SK-N-MC (cell line): ENCODE results near the gene MLYCD.
A peak's percentile ranks its signal among the peaks of the same experiment; 100 is the strongest.
"Not testable (repeated sequence)": the region's sequence is repeated elsewhere in the genome, so short reads cannot be mapped to it uniquely, and the experiment has no call there.

ENCODE experiments used
- DNase-seq: peaks from one replicate; pipeline ENCODE4 v3.0.0-alpha.2; 2011; ENCODE audit warnings: low read depth, low spot score
- H3K27ac ChIP-seq: fragments of 200-600 bp; sonication (generic); 2 replicates; pipeline ENCODE4 v1.5.1; 2016; ENCODE audit warnings: mixed run types
- H3K36me3 ChIP-seq: fragments of 200-600 bp; sonication (generic); 2 replicates; pipeline ENCODE4 v1.6.1; 2017; ENCODE audit warnings: antibody characterized with exemption, low read length, mixed read lengths; ENCODE audit not compliant: insufficient read depth
- H3K4me3 ChIP-seq: fragments of 200-600 bp; sonication (generic); 2 replicates; pipeline ENCODE4 v1.5.1; 2016
- H3K9ac ChIP-seq: fragments of 200-600 bp; sonication (generic); 2 replicates; pipeline ENCODE4 v1.8.0; 2017; ENCODE audit warnings: mixed run types, mixed read lengths; ENCODE audit not compliant: insufficient read length
- H3K9me3 ChIP-seq: fragments of 200-600 bp; sonication (generic); 2 replicates; pipeline ENCODE4 v1.6.1; 2017; ENCODE audit warnings: low read depth, mild to moderate bottlenecking, antibody characterized with exemption, low read length, moderate library complexity, mixed read lengths
- EZH2 ChIP-seq: fragments of 200-600 bp; sonication (generic); IDR thresholded peaks from one replicate; pipeline ENCODE4 v1.6.1; 2017; ENCODE audit warnings: antibody characterized with exemption
- FOXP2 ChIP-seq: optimal IDR thresholded peaks from 2 replicates; pipeline ENCODE3; 2011; ENCODE audit warnings: mild to moderate bottlenecking, moderate library complexity; ENCODE audit not compliant: insufficient read depth; ENCODE audit errors: extremely low read length, control extremely low read depth
- POLR2AphosphoS5 ChIP-seq: IDR thresholded peaks from 2 replicates; pipeline ENCODE4 v1.6.1; 2012; ENCODE audit warnings: mild to moderate bottlenecking, low read depth, low read length, borderline replicate concordance

Gene MLYCD

GRCh38 chr16:83946781-83947566, 48.1 kb downstream of the MLYCD start:
- no peak for DNase-seq
- Histone ChIP-seq H3K27ac (no peak overlapping the region), H3K9ac (no peak overlapping the region), H3K9me3 (no peaks in the 10 kb centered on the region), H3K4me3 (no peak overlapping the region), H3K36me3 (no peaks in the 10 kb centered on the region)
- TF ChIP-seq FOXP2 (no peak), EZH2 (no peak), POLR2AphosphoS5 (no peak)

DNA sequence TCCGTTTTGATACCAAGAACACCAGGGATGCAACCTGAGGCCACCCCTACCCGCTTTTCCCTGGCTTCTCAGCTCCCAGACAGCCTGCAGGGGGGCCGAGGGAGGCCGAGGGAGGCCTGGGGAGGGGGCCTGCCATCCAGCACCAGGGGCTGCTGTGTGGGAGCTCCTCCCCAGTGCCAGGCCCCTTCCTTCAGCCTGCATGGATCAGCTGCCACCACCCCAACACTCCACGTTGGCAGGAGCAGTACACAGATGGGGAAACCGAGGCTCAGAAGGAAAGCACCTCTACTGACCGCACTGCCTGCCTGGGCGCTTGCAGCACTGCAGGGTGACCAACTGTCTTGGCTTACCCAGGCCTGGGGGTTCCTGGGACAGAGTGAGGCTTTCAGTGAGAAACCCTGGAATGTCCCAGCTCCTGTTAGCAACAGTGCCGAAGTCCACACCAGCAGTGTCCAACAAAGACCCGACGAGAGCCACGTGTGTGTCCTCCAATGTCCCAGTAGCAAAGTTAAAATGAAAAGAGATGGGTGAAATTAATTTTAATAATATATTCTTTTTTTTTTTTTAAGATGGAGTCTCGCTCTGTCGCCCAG, 48.8 kb downstream of the MLYCD start:
- TF ChIP-seq EZH2, result no peak
- no peak for TF ChIP-seq POLR2AphosphoS5
- no peak overlapping the region for H3K4me3 ChIP-seq
- DNase-seq, result no peak
- no peak overlapping the region for H3K9ac ChIP-seq
- H3K36me3 ChIP-seq, result no peaks in the 10 kb centered on the region
- no peak overlapping the region for H3K27ac ChIP-seq
- H3K9me3 ChIP-seq, result no peaks in the 10 kb centered on the region

GRCh38 chr16:83948914-83949723, 50.2 kb downstream of the MLYCD start:
- no peaks in the 10 kb centered on the region for H3K36me3 ChIP-seq
- H3K4me3 ChIP-seq, result no peak overlapping the region
- TF ChIP-seq POLR2AphosphoS5, result no peak
- no peak for TF ChIP-seq EZH2
- no peak for TF ChIP-seq FOXP2
- H3K9ac ChIP-seq, result no peak overlapping the region
- no peaks in the 10 kb centered on the region for H3K9me3 ChIP-seq
- no peak overlapping the region for H3K27ac ChIP-seq
- DNase-seq, result no peak

GRCh38 chr16:83949724-83950001, 50.7 kb downstream of the MLYCD start:
- no peak for TF ChIP-seq FOXP2
- TF ChIP-seq POLR2AphosphoS5, result no peak
- TF ChIP-seq EZH2, result no peak
- no peak overlapping the region for H3K27ac ChIP-seq
- H3K9me3 ChIP-seq, result no peaks in the 10 kb centered on the region
- no peaks in the 10 kb centered on the region for H3K36me3 ChIP-seq
- no peak for DNase-seq
- no peak overlapping the region for H3K4me3 ChIP-seq
- no peak overlapping the region for H3K9ac ChIP-seq

DNA sequence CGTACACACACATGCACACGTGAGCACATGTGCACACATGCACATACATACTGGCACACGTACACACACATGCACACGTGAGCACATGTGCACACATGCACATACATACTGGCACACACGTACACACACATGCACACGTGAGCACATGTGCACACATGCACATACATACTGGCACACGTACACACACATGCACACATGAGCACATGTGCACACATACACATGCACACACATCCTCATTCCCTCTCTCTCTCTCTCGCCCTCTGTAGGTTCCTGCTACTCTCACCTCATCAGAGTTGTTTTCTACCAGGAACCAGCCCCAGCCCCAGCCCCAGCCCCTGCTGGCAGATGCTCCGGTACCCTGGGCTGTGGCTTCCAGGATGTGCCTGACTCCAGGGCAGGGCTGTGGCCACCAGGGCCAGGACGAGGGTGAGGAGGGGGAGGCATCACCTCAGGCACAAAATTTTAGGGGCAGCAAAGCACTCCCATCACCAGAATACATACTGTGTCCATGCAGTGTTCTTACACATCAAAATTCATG, 52.0 kb downstream of the MLYCD start:
- not testable (repeated sequence) for H3K27ac ChIP-seq, DNase-seq, H3K9me3 ChIP-seq, H3K9ac ChIP-seq, H3K36me3 ChIP-seq, H3K4me3 ChIP-seq

GRCh38 chr16:83951544-83951943, 52.6 kb downstream of the MLYCD start:
- Histone ChIP-seq H3K9me3 (no peaks in the 10 kb centered on the region), H3K36me3 (no peaks in the 10 kb centered on the region), H3K4me3 (no peak overlapping the region), H3K9ac (no peak overlapping the region), H3K27ac (no peak overlapping the region)
- no peak for TF ChIP-seq POLR2AphosphoS5
- no peak for TF ChIP-seq FOXP2
- TF ChIP-seq EZH2, result no peak
- no peak for DNase-seq

DNA sequence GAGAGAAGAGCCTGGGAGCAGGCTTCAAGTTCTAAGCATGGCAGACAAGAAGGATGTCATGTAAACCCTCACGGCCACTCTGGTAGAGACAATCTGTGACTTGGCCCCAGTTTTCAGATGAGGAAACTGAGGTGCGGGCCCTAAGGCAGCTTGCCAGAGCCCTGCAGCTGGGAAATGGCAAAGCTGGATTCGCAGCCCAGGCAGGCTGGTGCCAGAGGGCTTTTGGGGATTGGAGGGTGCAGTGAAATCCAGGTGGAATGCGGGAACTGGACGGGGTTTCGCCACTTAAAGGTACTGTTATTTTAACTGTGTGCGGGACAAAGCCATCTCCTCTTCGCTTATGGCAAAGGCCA, 53.6 kb downstream of the MLYCD start:
- no peak overlapping the region for H3K27ac ChIP-seq

GRCh38 chr16:83952940-83953795, 54.3 kb downstream of the MLYCD start, which contains the start of gene OSGIN1:
Gene OSGIN1 (plus strand): TSS chr16:83953240. CDS start chr16:83957672, 4,432 bp downstream.
- TF ChIP-seq EZH2, result no peak
- TF ChIP-seq POLR2AphosphoS5, result no peak
- TF ChIP-seq FOXP2, result no peak
- Histone ChIP-seq H3K9ac (no peak within 1 kb of the TSS), H3K27ac (no peak within 1 kb of the TSS), H3K4me3 (peak within 1 kb of the TSS; percentile 57), H3K9me3 (no peaks in the 10 kb centered on the region), H3K36me3 (no peaks in the 10 kb centered on the region)
- no peak for DNase-seq

More for the DNA sequence above, 53.6 kb downstream of the MLYCD start:
- H3K9ac ChIP-seq, result no peak overlapping the region
- no peak for TF ChIP-seq FOXP2
- TF ChIP-seq POLR2AphosphoS5, result no peak
- TF ChIP-seq EZH2, result no peak
- DNase-seq, result no peak
- H3K9me3 ChIP-seq, result no peaks in the 10 kb centered on the region
- H3K36me3 ChIP-seq, result no peaks in the 10 kb centered on the region
- peak overlapping the region; percentile 57; the same call in 1 of the 2 replicates for H3K4me3 ChIP-seq
